GM18870 (cell line): ENCODE measurements around the gene ZC3H12D.
A peak's percentile ranks its signal among the peaks of the same experiment; 100 is the strongest.
"Not testable (repeated sequence)": the region's sequence is repeated elsewhere in the genome, so short reads cannot be mapped to it uniquely, and the experiment has no call there.

ENCODE experiments used
- ATAC-seq: cut with Tn5 transposase; IDR thresholded peaks from one replicate; pipeline ENCODE4 v1.9.1; 2021; ENCODE audit warnings: moderate library complexity; ENCODE audit not compliant: unreplicated experiment

ZC3H12D gene

GRCh38 chr6:149444360-149445094 is 40.3 kb downstream of the ZC3H12D start:
- not testable (repeated sequence) for ATAC-seq

DNA sequence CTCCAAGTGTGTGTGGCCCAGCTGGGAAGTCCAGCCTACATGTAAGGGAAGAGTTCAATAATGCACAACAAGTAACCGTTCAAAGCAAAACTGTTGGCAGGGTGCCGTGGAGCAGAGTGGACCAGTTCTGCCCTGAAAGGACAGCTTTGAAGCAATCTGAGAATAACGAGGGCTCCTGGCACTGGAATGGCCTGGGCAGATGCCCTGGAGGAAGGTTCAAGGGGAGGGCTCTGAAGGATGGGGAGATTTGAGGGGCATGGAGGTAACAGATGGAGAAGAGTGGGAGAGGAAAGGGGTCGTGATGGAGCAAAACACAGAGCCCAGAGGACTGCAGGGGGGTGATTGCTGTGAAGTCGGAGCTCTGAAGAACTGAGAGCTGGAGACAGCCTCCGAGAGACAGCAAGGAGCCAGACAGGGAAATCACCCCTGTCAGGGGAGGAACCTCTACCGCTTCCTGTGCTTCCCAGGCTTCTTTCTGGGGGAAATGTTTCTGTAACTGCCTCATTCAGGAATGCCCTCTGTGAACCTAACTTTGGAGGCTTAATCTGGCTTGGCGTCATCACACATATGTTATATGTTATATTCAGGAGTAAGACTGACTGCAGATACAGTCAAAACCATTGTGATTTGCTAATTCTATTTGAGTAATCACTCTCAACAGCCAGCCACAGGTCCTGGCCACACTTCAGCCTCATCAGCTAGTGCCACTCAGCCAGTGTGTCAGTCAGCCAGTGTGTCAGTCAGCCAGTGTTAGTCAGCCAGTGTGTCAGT is 41.2 kb downstream of the ZC3H12D start:
- ATAC-seq = no peak

DNA sequence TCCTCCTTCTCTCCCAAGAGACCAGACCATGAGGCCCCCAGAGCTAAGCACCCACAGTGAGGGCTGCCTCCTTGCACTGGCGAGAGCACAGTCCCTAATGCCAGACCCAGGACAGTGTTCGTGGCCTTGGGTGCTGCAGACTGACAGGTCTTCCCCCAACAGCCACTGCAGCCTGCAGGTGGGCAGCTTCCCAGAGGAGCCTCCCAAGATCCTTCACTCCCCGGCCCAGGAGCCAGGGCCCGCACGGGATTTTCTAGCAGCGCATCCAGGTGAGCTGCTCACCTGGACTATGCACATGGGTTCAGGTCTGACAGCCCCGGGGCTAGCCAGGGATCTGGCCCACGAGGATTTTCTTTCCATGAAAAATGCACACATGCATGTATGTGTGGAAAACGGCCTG is 43.1 kb downstream of the ZC3H12D start:
- ATAC-seq = no peak

- ATAC-seq = no peak
Observed at GRCh38 chr6:149440735-149441671, 43.8 kb downstream of the ZC3H12D start.

DNA sequence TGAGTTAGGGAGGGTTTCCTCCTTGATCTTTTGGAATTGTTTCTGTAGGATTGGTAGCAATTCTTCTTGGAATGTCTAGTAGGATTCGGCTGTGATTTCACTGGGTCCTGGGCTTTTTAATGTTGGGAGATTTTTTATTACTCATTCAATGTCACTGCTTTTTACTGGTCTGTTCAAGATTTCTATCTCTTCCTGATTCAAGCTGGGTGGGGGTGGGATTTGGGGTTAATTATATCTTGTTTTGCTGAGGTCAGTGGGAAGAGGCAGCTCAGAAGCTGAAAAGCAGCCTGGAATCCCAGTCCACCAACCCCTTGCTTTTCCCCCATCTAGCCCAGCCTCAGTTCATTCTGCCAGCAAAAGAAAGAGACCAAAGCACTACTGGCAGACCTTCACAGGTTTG is 45.2 kb downstream of the ZC3H12D start:
- no peak for ATAC-seq

DNA sequence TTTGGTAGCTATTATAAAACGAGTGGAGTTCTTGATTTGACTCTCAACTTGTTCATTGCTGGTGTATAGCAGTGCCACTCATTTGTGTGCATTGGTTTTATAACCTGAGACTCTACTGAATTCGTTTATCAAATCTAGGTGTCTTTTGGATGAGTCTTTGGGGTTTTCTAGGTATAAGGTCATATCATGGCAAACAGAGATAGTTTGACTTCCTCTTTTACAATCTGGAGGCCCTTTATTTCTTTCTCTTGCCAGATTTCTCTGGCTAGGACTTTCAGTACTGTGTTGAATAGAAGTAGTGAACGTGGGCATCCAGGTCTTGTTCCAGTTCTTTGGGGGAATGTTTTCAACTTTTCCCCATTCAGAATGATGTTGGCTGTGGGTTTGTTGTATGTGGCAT is 46.0 kb downstream of the ZC3H12D start:
- no peak for ATAC-seq

GRCh38 chr6:149437212-149437611 is 47.6 kb downstream of the ZC3H12D start:
- ATAC-seq = no peak

DNA sequence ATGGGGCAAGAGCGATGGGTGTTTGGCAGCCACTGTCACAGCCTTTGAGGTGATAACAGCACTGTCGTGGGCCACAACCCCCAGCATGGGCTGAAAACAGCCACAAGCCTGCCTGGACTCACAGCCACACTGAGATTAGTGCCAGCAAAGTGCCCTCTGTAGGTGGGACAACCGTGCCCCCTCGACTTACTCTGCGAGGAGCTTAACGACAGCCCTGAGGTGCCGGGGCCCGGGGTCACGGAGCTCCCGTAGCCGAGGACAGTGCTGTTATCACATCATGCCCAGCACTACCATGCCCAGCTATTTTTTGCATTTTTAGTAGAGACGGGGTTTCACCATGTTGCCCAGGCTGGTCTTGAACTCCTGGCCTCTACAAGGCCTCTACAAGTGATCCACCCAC is 48.2 kb downstream of the ZC3H12D start:
- no peak for ATAC-seq

DNA sequence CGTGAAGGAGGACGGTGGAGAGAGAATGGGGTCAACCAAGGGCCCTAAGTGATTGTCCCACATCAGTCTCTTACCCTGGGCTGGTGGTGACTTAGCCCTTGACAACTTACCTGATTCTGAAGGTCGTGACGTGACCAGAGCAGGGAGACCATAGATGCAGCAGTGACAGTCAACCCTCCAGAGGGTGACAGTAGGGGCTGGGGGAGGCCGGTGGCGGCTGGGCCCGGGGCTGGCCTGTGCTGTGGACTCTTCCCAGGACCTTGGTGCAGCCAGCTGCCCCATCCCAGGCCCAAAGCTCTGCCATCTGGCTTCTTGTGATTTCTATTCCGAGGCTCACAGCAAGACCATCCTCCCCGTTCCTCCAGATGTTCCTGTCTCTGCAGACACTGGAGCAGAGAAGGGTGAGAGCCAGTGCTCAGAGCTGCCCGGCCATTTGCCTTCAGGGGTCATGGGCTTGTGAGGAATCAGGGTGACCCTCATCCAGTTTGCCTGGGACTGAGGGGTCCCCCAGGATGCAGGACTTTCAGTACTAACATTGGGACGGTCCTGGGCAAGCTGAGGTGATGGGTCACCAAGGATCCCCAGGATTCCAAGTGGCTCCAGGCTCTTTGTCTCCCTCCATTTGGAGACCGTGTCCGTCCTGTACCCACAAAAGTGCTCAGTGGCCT is 48.8 kb downstream of the ZC3H12D start:
- ATAC-seq = no peak

GRCh38 chr6:149433881-149434280 is 50.9 kb downstream of the ZC3H12D start:
- ATAC-seq = no peak

- ATAC-seq = no peak
Observed at GRCh38 chr6:149433405-149433804, 51.4 kb downstream of the ZC3H12D start.

DNA sequence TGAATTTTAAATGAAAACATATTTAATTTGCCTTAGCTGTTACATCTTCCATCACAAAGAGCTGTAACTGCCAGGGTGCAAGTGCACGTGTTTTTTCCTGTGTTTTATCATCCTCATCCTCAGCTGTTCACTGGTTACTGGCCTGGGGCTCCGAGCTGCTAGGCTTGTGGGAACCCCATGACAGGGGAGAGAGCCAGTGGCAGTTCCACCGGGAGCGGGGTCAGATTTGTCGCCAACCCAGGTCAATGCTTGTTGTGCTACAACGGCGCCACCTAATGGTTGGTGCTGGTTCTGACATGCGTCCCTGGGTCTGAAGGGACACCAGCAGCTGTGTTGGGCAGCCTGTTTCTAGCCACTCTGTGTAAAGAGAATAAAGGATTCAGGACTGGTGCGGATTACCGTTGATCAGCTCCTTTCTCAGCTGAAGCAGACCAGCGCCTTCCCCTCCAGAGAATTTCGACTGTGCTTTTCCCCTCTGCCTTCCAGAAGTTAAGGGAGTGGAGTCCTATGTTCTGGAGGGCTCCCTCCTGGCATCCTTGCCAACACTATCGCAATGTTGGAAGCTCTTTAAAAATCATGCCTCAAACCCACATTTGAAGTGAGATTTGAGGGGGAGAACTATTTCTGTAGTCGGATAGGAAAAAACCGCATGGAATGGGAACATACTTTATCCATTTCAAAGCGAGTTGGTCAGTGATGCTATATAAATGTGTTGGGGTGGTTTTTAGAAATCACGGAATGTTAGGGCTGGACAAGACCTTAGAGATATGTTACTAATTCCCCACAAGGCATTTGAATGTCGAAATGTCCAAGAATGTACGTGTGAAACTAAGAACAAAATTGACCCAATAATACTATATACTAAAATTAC is 52.7 kb downstream of the ZC3H12D start:
- ATAC-seq = peak; percentile 65

DNA sequence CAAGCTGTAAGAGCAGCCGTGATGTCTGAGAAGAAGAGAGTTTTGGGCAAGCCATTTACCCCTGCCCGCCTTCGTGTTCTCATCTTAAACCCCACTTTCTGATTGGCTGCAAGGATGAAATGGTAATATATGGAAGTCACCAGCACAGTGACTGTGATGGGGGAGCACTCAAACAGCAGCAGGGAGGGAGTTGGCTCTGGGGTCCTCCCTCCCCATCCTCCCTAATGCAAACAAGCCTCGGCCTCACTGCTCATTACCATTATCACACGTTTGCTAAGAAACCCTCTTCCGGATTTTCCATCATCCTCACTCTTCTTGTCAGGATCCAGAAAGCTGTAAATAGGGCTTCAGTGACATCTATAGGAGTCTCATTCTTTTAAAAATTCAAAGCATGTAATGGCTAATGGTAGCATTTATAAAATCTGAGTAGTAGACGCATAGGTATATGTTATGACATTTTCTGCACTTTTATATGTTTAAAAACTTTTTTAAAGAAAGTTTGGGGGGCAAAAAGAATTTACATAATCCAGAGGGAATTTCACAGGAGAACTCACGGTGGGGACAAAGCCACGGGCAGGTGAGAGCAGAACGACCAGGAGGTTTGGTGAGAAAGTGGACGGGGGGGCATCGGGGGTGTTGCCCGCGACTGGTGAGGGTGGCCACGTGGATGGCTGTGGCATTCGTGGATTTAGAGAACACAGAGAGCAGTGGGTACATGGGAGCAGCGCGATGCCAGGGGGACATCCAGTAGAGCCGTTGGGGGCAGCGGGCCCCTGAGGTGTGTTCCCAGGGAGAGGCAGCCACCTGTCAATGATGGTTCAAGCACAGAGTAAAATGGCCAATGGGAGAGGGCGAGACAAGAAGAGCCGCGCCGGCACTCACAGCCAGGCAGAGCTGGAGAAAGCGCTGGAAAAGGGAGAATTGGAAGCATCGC is 55.1 kb downstream of the ZC3H12D start:
- no peak for ATAC-seq

DNA sequence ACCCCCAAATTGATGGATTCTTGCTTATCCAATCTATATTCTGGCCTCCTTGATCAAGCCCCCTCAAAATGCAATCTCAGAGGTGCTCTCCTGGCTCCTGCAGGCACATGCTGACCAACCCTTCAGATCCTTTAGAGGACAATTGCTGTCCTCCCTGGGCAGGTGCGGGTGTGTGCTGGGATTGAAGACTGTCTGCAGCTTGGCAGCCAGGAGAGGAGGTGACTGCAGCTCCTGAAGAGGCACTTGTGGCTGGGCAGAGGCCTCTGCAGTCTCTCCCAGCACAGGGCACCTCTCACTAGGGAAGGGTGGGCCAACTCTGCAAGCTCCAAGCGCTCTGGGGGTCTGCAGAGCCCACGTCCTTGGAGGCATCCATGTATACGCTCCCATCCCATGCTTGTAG is 56.2 kb downstream of the ZC3H12D start:
- no peak for ATAC-seq

- no peak for ATAC-seq
Observed at GRCh38 chr6:149425754-149426153, 59.1 kb downstream of the ZC3H12D start.

GRCh38 chr6:149425224-149425623 is 59.6 kb downstream of the ZC3H12D start:
- no peak for ATAC-seq

DNA sequence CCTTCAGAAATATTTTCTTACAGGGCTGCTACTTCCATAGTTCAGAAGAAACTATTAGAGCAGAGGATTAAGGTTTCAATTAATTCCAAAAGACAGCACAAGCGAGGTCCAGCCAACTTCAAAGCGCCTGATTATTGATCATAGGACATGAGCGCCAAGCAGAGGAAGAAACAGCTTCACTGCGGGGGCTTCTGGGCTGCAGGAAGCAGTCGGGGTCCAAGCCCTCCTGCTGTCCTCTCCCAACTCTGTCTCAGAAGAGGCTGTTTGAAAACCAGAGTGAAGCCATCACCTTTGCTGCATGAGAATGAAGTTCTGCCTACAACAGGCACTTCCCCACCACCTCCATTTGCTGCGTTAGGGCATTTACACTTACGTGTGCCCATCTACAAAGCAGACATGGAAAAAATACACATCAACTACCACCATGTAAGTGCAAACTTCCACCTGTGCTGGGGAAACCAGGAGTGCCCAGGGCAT is 60.8 kb downstream of the ZC3H12D start:
- ATAC-seq = no peak

DNA sequence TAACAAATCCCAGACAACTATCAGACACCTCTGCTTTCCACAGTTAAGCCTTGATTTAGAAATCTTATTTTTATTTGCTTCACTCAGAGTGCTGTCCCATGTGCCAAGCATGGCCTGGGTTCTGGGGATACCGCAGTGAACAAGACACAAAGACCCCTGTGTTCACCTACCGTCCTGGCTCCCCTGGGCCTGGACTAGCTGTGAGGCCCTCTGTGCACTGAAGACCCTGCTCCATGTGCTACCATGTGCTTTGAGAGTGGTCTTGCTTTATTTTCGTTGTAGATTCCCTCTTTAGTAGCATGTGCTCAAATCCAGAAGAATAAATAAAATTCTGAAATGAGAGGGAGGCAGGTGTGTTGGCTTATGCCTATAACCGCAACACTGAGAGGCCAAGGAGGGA is 62.2 kb downstream of the ZC3H12D start:
- ATAC-seq = no peak

DNA sequence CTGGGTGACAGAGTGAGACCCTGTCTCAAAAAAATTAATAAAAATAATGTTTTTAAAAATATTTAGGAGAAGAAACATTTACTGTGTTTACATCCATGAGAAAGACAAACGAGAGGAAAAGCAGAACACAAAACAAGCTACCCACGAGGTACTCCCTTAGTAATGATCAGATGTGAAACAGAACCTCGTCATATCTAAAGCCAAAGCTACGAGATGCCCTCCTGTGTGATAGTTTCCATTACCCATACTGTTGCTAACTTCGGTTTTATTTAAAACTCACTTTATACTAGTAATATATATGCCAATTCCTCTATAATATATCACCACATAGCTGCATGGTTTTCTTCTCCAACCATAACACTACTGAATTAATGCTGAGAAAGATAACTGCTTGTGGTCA is 63.7 kb downstream of the ZC3H12D start:
- no peak for ATAC-seq
